Measurements from ENCODE around the gene RAD51B.

The RAD51B gene

GRCh38 chr14:68262567-68262966 lies 443.0 kb downstream of the RAD51B start:
- H3K27ac ChIP-seq: no peak overlapping the region
- TF ChIP-seq ZFX (IDR thresholded peaks at IDR 0.05) (no peak), CTCF (conservative IDR thresholded peaks at IDR 0.05) (no peak)

GRCh38 chr14:68263563-68264259 lies 444.1 kb downstream of the RAD51B start:
- no peak for TF ChIP-seq ZFX (IDR thresholded peaks at IDR 0.05)
- TF ChIP-seq CTCF (conservative IDR thresholded peaks at IDR 0.05): no peak
- H3K27ac ChIP-seq: no peak overlapping the region

GRCh38 chr14:68264260-68264569 lies 444.6 kb downstream of the RAD51B start:
- TF ChIP-seq CTCF (conservative IDR thresholded peaks at IDR 0.05) (no peak), ZFX (IDR thresholded peaks at IDR 0.05) (no peak)
- no peak overlapping the region for H3K27ac ChIP-seq

GRCh38 chr14:68266998-68267397 lies 447.4 kb downstream of the RAD51B start:
- TF ChIP-seq CTCF (conservative IDR thresholded peaks at IDR 0.05): no peak
- no peak overlapping the region for H3K27ac ChIP-seq

GRCh38 chr14:68268197-68268596 lies 448.6 kb downstream of the RAD51B start:
- H3K27ac ChIP-seq: no peak overlapping the region
- no peak for TF ChIP-seq CTCF (conservative IDR thresholded peaks at IDR 0.05)
- no peak for TF ChIP-seq ZFX (IDR thresholded peaks at IDR 0.05)

GRCh38 chr14:68268719-68269118 lies 449.1 kb downstream of the RAD51B start:
- no peak overlapping the region for H3K27ac ChIP-seq
- TF ChIP-seq CTCF (conservative IDR thresholded peaks at IDR 0.05) (no peak), ZFX (IDR thresholded peaks at IDR 0.05) (no peak)

GRCh38 chr14:68269136-68269927 lies 449.8 kb downstream of the RAD51B start:
- no peak overlapping the region; the same call in 1 of the 2 replicates for H3K27ac ChIP-seq
- TF ChIP-seq CTCF (conservative IDR thresholded peaks at IDR 0.05) (no peak), ZFX (IDR thresholded peaks at IDR 0.05) (no peak)

Data from C4-2B (cell line).